Sigmoid colon (tissue), 4 donors: Measurements from ENCODE around the gene TRPC3.

ENCODE experiments used
- CTCF ChIP-seq, 4 experiments: fragments of 450-650 bp in 3 of 4; fragments of 200-600 bp in 1 of 4; IDR thresholded peaks; one replicate each; pipeline ENCODE4 v1.5.1; 2016 to 2019; ENCODE audit warnings: antibody characterized with exemption in 4 of 4, mild to moderate bottlenecking in 3 of 4, moderate library complexity in 2 of 4
- EP300 ChIP-seq, 4 donors: sonication (generic); formaldehyde crosslinking; IDR thresholded peaks; one replicate each; pipeline ENCODE4 v1.6.1; 2017; ENCODE audit warnings: antibody characterized with exemption in 4 of 4
- POLR2A ChIP-seq, 2 donors: fragments of 450-650 bp; IDR thresholded peaks; one replicate each; pipeline ENCODE4 v1.6.1; 2016; ENCODE audit warnings: antibody characterized with exemption in 2 of 2, mild to moderate bottlenecking in 2 of 2, moderate library complexity in 2 of 2
- POLR2AphosphoS5 ChIP-seq, 4 donors: sonication (generic); formaldehyde crosslinking; IDR thresholded peaks; one replicate each; pipeline ENCODE4 v1.6.1; 2017; ENCODE audit warnings: antibody characterized with exemption in 4 of 4

GRCh38 chr4:121885115-121885514 lies 66.7 kb downstream of the TRPC3 start:
- TF ChIP-seq EP300 (IDR thresholded peaks at IDR 0.05) (no peak), POLR2AphosphoS5 (IDR thresholded peaks at IDR 0.05) (no peak), CTCF (IDR thresholded peaks at IDR 0.05) (no peak), POLR2A (IDR thresholded peaks at IDR 0.05) (no peak)
